Naive thymus-derived CD4-positive, alpha-beta T cell (primary cell): Measurements from ENCODE around the gene KIF21B. TPM values are rescaled to one million over a fixed set of nuclear protein-coding genes. Genes with fewer than 3 reads are reported as not detected.

Experiments
- ATAC-seq: fragments of 150-1000 bp; cut with Tn5 transposase; 2 replicates; pipeline ENCODE4 v1.10.0; 2021; ENCODE audit warnings: mild to moderate bottlenecking, moderate library complexity
- CTCF ChIA-PET: fragments of 350-600 bp; sonication (Branson Sonifier 250); formaldehyde crosslinking; loops from one replicate; lab custom pipeline; 2021; ENCODE audit warnings: antibody characterized with exemption; lab: Charles Lee
- POLR2A ChIA-PET: fragments of 350-600 bp; sonication (Branson Sonifier 250); formaldehyde crosslinking; loops from one replicate; lab custom pipeline; 2021; ENCODE audit warnings: antibody characterized with exemption, inconsistent platforms; lab: Charles Lee
- DNase-seq, 9 donors: peaks; one replicate each; pipeline versions ENCODE4 v3.0.0 to v3.0.0-alpha.2; 2020 to 2022; ENCODE audit warnings: mixed read lengths in 1 of 9
- H3K27ac ChIP-seq: one replicate; pipeline ENCODE4 v1.7.0; 2013; ENCODE audit warnings: mild to moderate bottlenecking, low read depth, low read length, moderate library complexity
- H3K27me3 ChIP-seq, 2 donors: one replicate each; pipeline ENCODE4 v1.7.0; 2013; ENCODE audit warnings: low read length in 2 of 2, mild to moderate bottlenecking in 2 of 2, moderate library complexity in 2 of 2; ENCODE audit not compliant: control insufficient read depth in 2 of 2, insufficient read depth in 2 of 2
- H3K36me3 ChIP-seq, 3 experiments: 1 replicate in 2 of 3; 2 replicates in 1 of 3; pipeline ENCODE4 v1.7.0; 2013; ENCODE audit warnings: low read length in 3 of 3, mild to moderate bottlenecking in 3 of 3, moderate library complexity in 1 of 3; ENCODE audit not compliant: insufficient read depth in 3 of 3, control insufficient read depth in 2 of 3
- H3K4me1 ChIP-seq, 2 donors: one replicate each; pipeline ENCODE4 v1.7.0; 2013; ENCODE audit warnings: low read length in 2 of 2, mild to moderate bottlenecking in 2 of 2, moderate library complexity in 1 of 2; ENCODE audit not compliant: control insufficient read depth in 2 of 2, insufficient read depth in 2 of 2
- H3K4me3 ChIP-seq: 2 replicates; pipeline ENCODE4 v1.7.0; 2013; ENCODE audit warnings: mild to moderate bottlenecking, low read length
- H3K9me3 ChIP-seq, 3 experiments: 1 replicate in 2 of 3; 2 replicates in 1 of 3; pipeline ENCODE4 v1.7.0; 2013; ENCODE audit warnings: low read length in 3 of 3; ENCODE audit not compliant: control insufficient read depth in 2 of 3
- H3K27ac Mint-ChIP-seq, 9 donors: one replicate each; pipeline ENCODE4 v1.8.0; 2020 to 2022; ENCODE audit warnings: mixed read lengths in 9 of 9, mild to moderate bottlenecking in 8 of 9, moderate library complexity in 5 of 9, inconsistent platforms in 2 of 9
- H3K27me3 Mint-ChIP-seq, 5 donors: one replicate each; pipeline ENCODE4 v1.8.0; 2021 to 2022; ENCODE audit warnings: mixed read lengths in 5 of 5, mild to moderate bottlenecking in 1 of 5
- H3K36me3 Mint-ChIP-seq, 5 donors: one replicate each; pipeline ENCODE4 v1.8.0; 2020 to 2022; ENCODE audit warnings: mixed read lengths in 5 of 5, mild to moderate bottlenecking in 3 of 5, inconsistent platforms in 1 of 5
- H3K4me1 Mint-ChIP-seq, 7 donors: one replicate each; pipeline ENCODE4 v1.8.0; 2020 to 2022; ENCODE audit warnings: mixed read lengths in 7 of 7, mild to moderate bottlenecking in 3 of 7, inconsistent platforms in 1 of 7
- H3K4me3 Mint-ChIP-seq, 10 donors: one replicate each; pipeline ENCODE4 v1.8.0; 2020 to 2022; ENCODE audit warnings: mild to moderate bottlenecking in 10 of 10, mixed read lengths in 10 of 10, moderate library complexity in 6 of 10, inconsistent platforms in 2 of 10
- H3K9me3 Mint-ChIP-seq, 11 donors: one replicate each; pipeline ENCODE4 v1.8.0; 2020 to 2022; ENCODE audit warnings: mixed read lengths in 11 of 11, mild to moderate bottlenecking in 4 of 11, inconsistent platforms in 1 of 11, moderate library complexity in 1 of 11
- intact Hi-C, 2 donors: fragments of 100-400 bp; cut with micrococcal nuclease; formaldehyde crosslinking; loops; one replicate each; pipeline ENCODE4 v1.15.1; 2023
- polyA plus RNA-seq, 2 donors: library from polyadenylated mRNA; unstranded; fragments of 300-500 nt; fragmentation: Illumina TruSeq; gene quantifications; one replicate each; pipeline ENCODE4 v1.2.3, GENCODE V29; 2021
- total RNA-seq, 6 experiments: library from RNA in 5 of 6; stranded (reverse) in 5 of 6; gene quantifications; 1 replicate in 5 of 6; 2 replicates in 1 of 6; pipeline ENCODE4 v1.2.3 and lab custom pipeline; 2021 to 2026

KIF21B gene
- total and polyA plus RNA-seq, 7 experiments from 2014 or later: 3.0 to 97.6 (median 70.3) TPM

- peak in 8 of 9 donors; percentile 25 to 71 (median 40) for DNase-seq
- Mint-ChIP-seq H3K36me3 (peaks cover 10 to 61% (median 35%) of the 10 kb centered on the region in 5 donors), H3K4me3 (no peak overlapping the region), H3K27ac (peak overlapping the region in 6 of 9 donors; percentile 32 to 77 (median 50)), H3K27me3 (no peaks in the 10 kb centered on the region), H3K4me1 (peaks cover 0 to 6% (median 0%) of the 10 kb centered on the region in 7 donors), H3K9me3 (peaks cover 0 to 5% (median 0%) of the 10 kb centered on the region in 11 donors)
- intact Hi-C loops: loop anchor here (1.0 to 5.0 kb wide), 2 partner anchors 32 to 63 kb away; no protein-coding TSS in a partner anchor
- H3K27ac ChIP-seq: no peak overlapping the region
- H3K36me3 ChIP-seq: peaks cover 20 to 97% (median 44%) of the 10 kb centered on the region in 3 experiments
- H3K4me1 ChIP-seq: no peaks in the 10 kb centered on the region
- no peaks in the 10 kb centered on the region for H3K27me3 ChIP-seq
- peak; percentile 62 for ATAC-seq
- CTCF ChIA-PET: interaction anchor here (0.6 to 14.4 kb wide), 12 partner anchors 9 to 1005 kb away, joined by 3 to 259 read pairs (median 4); partner anchors contain the start of gene CACNA1S
- no peak overlapping the region for H3K4me3 ChIP-seq
- no peaks in the 10 kb centered on the region for H3K9me3 ChIP-seq
- POLR2A ChIA-PET: interaction anchor here (0.6 to 1.4 kb wide), 5 partner anchors 15 to 175 kb away, joined by 3 to 4 read pairs (median 3); partner anchors contain the start of gene TMEM9
Measured at GRCh38 chr1:200979574-200980451, 43.7 kb downstream of the KIF21B start.

- no peaks in the 10 kb centered on the region for H3K9me3 ChIP-seq
- Mint-ChIP-seq H3K27ac (peak overlapping the region in 2 of 9 donors; percentile 43 to 89), H3K36me3 (peaks cover 10 to 56% (median 32%) of the 10 kb centered on the region in 5 donors), H3K27me3 (no peaks in the 10 kb centered on the region), H3K4me3 (no peak overlapping the region), H3K4me1 (peaks cover 0 to 4% (median 0%) of the 10 kb centered on the region in 7 donors), H3K9me3 (peaks cover 0 to 5% (median 0%) of the 10 kb centered on the region in 11 donors)
- no peak overlapping the region for H3K27ac ChIP-seq
- CTCF ChIA-PET: interaction anchor here (14.4 kb wide), 1 partner anchor 68 kb away, joined by 259 read pairs; no protein-coding TSS in a partner anchor
- POLR2A ChIA-PET: interaction anchor here (1.2 kb wide), 1 partner anchor 45 kb away, joined by 3 read pairs; no protein-coding TSS in a partner anchor
- no peaks in the 10 kb centered on the region for H3K27me3 ChIP-seq
- intact Hi-C loops: loop anchor here in 1 of 2 donors (5.0 kb wide), 1 partner anchor 35 kb away; no protein-coding TSS in a partner anchor
- H3K4me3 ChIP-seq: no peak overlapping the region
- H3K36me3 ChIP-seq: peaks cover 20 to 97% (median 25%) of the 10 kb centered on the region in 3 experiments
- no peak for ATAC-seq
- H3K4me1 ChIP-seq: no peaks in the 10 kb centered on the region
- DNase-seq: no peak
Measured at GRCh38 chr1:200977071-200977754, 46.3 kb downstream of the KIF21B start.

GRCh38 chr1:200976634-200977033 lies 46.9 kb downstream of the KIF21B start:
- DNase-seq (no peak), ATAC-seq (no peak)
- Histone ChIP-seq H3K4me1 (no peaks in the 10 kb centered on the region), H3K27me3 (no peaks in the 10 kb centered on the region), H3K4me3 (no peak overlapping the region), H3K27ac (no peak overlapping the region), H3K9me3 (no peaks in the 10 kb centered on the region), H3K36me3 (peaks cover 20 to 94% (median 21%) of the 10 kb centered on the region in 3 experiments)
- CTCF ChIA-PET: interaction anchor here (14.4 kb wide), 1 partner anchor 68 kb away, joined by 259 read pairs; no protein-coding TSS in a partner anchor
- POLR2A ChIA-PET: interaction anchor here (1.2 kb wide), 1 partner anchor 46 kb away, joined by 3 read pairs; no protein-coding TSS in a partner anchor
- peaks cover 10 to 50% (median 27%) of the 10 kb centered on the region in 5 donors for H3K36me3 Mint-ChIP-seq
- peak overlapping the region in 1 of 9 donors; percentile 12 for H3K27ac Mint-ChIP-seq
- H3K9me3 Mint-ChIP-seq: peaks cover 0 to 5% (median 0%) of the 10 kb centered on the region in 11 donors
- no peak overlapping the region for H3K4me3 Mint-ChIP-seq
- peaks cover 0 to 4% (median 0%) of the 10 kb centered on the region in 7 donors for H3K4me1 Mint-ChIP-seq
- intact Hi-C loops: loop anchor here in 1 of 2 donors (5.0 kb wide), 1 partner anchor 36 kb away; no protein-coding TSS in a partner anchor
- no peaks in the 10 kb centered on the region for H3K27me3 Mint-ChIP-seq

GRCh38 chr1:200975458-200975857 lies 48.1 kb downstream of the KIF21B start:
- Mint-ChIP-seq H3K36me3 (peaks cover 8 to 44% (median 19%) of the 10 kb centered on the region in 5 donors), H3K27me3 (no peaks in the 10 kb centered on the region), H3K4me1 (peaks cover 0 to 3% (median 0%) of the 10 kb centered on the region in 7 donors), H3K4me3 (no peak overlapping the region), H3K9me3 (peaks cover 0 to 3% (median 0%) of the 10 kb centered on the region in 11 donors), H3K27ac (peak overlapping the region in 2 of 9 donors; percentile 47 to 52)
- Histone ChIP-seq H3K4me3 (no peak overlapping the region), H3K9me3 (no peaks in the 10 kb centered on the region), H3K27ac (no peak overlapping the region), H3K4me1 (no peaks in the 10 kb centered on the region), H3K27me3 (no peaks in the 10 kb centered on the region), H3K36me3 (peaks cover 18 to 94% (median 21%) of the 10 kb centered on the region in 3 experiments)
- ATAC-seq: no peak
- intact Hi-C loops: loop anchor here in 1 of 2 donors (5.0 kb wide), 1 partner anchor 37 kb away; no protein-coding TSS in a partner anchor
- ChIA-PET POLR2A (interaction anchor here (1.0 to 1.6 kb wide), 2 partner anchors 16 to 67 kb away, joined by 3 to 4 read pairs; no protein-coding TSS in a partner anchor), CTCF (interaction anchor here (1.3 to 14.4 kb wide), 3 partner anchors 10 to 70 kb away, joined by 4 to 259 read pairs (median 4); no protein-coding TSS in a partner anchor)
- DNase-seq: no peak

- no peaks in the 10 kb centered on the region for H3K27me3 Mint-ChIP-seq
- ChIA-PET POLR2A (interaction anchor here (1.0 to 1.6 kb wide), 2 partner anchors 17 to 68 kb away, joined by 3 to 4 read pairs; no protein-coding TSS in a partner anchor), CTCF (interaction anchor here (1.3 to 14.4 kb wide), 3 partner anchors 11 to 70 kb away, joined by 4 to 259 read pairs (median 4); no protein-coding TSS in a partner anchor)
- H3K9me3 Mint-ChIP-seq: no peaks in the 10 kb centered on the region
- peaks cover under 1 to 39% (median 11%) of the 10 kb centered on the region in 5 donors for H3K36me3 Mint-ChIP-seq
- DNase-seq: no peak
- no peak overlapping the region for H3K4me3 ChIP-seq
- peaks cover 0 to 3% (median 0%) of the 10 kb centered on the region in 7 donors for H3K4me1 Mint-ChIP-seq
- no peak overlapping the region for H3K27ac ChIP-seq
- H3K36me3 ChIP-seq: peaks cover 11 to 92% (median 14%) of the 10 kb centered on the region in 3 experiments
- H3K27me3 ChIP-seq: no peaks in the 10 kb centered on the region
- H3K9me3 ChIP-seq: no peaks in the 10 kb centered on the region
- intact Hi-C loops: loop anchor here (5.0 kb wide), 3 partner anchors 38 to 417 kb away; partner anchors contain the start of gene KIF14 (in 1 of the 2)
- ATAC-seq: no peak
- H3K4me1 ChIP-seq: no peaks in the 10 kb centered on the region
- H3K4me3 Mint-ChIP-seq: no peak overlapping the region
- H3K27ac Mint-ChIP-seq: no peak overlapping the region
Measured at GRCh38 chr1:200974711-200975110, 48.8 kb downstream of the KIF21B start.
